Measurements from ENCODE around the gene CDK1. TPM values are rescaled to one million over a fixed set of nuclear protein-coding genes. Genes with fewer than 3 reads are reported as not detected.

Gene CDK1
- polyA plus RNA-seq, 1 donor = 40.0 TPM

GRCh38 chr10:60796481-60796880 is 18.2 kb downstream of the CDK1 start:
- H3K4me1 ChIP-seq (ENCODE audit: control insufficient read depth, insufficient read depth, low read length) = no peaks in the 10 kb centered on the region
- no peaks in the 10 kb centered on the region for H3K27me3 ChIP-seq (ENCODE audit: control insufficient read depth, insufficient read depth, low read length)
- peaks cover 4% of the 10 kb centered on the region for H3K36me3 ChIP-seq (ENCODE audit: control insufficient read depth, insufficient read depth, low read length)
- DNase-seq = no peak
- 100% methylated on average over 1 of the region's 1 CpG for WGBS (ENCODE audit: insufficient coverage, low lambda C conversion rate)
- no peaks in the 10 kb centered on the region for H3K9me3 ChIP-seq (ENCODE audit: control insufficient read depth, low read depth, low read length)
- H3K27ac ChIP-seq (ENCODE audit: low read length) = no peak overlapping the region
- H3K4me3 ChIP-seq (ENCODE audit: low read length) = no peak overlapping the region

- H3K4me1 ChIP-seq (ENCODE audit: control insufficient read depth, insufficient read depth, low read length) = no peaks in the 10 kb centered on the region
Measured at GRCh38 chr10:60797200-60797599, 18.9 kb downstream of the CDK1 start.

GRCh38 chr10:60798031-60798430 is 19.8 kb downstream of the CDK1 start:
- no peaks in the 10 kb centered on the region for H3K9me3 ChIP-seq (ENCODE audit: control insufficient read depth, low read depth, low read length)
- no CpG with 5 or more reads among the region's 3 CpGs for WGBS (ENCODE audit: insufficient coverage, low lambda C conversion rate)
- no peaks in the 10 kb centered on the region for H3K27me3 ChIP-seq (ENCODE audit: control insufficient read depth, insufficient read depth, low read length)
- H3K4me3 ChIP-seq (ENCODE audit: low read length) = no peak overlapping the region
- H3K27ac ChIP-seq (ENCODE audit: low read length) = no peak overlapping the region
- H3K4me1 ChIP-seq (ENCODE audit: control insufficient read depth, insufficient read depth, low read length) = no peaks in the 10 kb centered on the region
- DNase-seq = no peak
- peaks cover 2% of the 10 kb centered on the region for H3K36me3 ChIP-seq (ENCODE audit: control insufficient read depth, insufficient read depth, low read length)

More at GRCh38 chr10:60797200-60797599, 18.9 kb downstream of the CDK1 start:
- H3K9me3 ChIP-seq (ENCODE audit: control insufficient read depth, low read depth, low read length) = no peaks in the 10 kb centered on the region
- WGBS (ENCODE audit: insufficient coverage, low lambda C conversion rate) = 100% methylated on average over 1 of the region's 6 CpGs
- H3K36me3 ChIP-seq (ENCODE audit: control insufficient read depth, insufficient read depth, low read length) = peaks cover 2% of the 10 kb centered on the region
- H3K27me3 ChIP-seq (ENCODE audit: control insufficient read depth, insufficient read depth, low read length) = no peaks in the 10 kb centered on the region
- H3K4me3 ChIP-seq (ENCODE audit: low read length) = no peak overlapping the region
- DNase-seq = no peak
- H3K27ac ChIP-seq (ENCODE audit: low read length) = no peak overlapping the region

GRCh38 chr10:60798870-60799269 is 20.6 kb downstream of the CDK1 start:
- H3K36me3 ChIP-seq (ENCODE audit: control insufficient read depth, insufficient read depth, low read length) = peaks cover 2% of the 10 kb centered on the region
- H3K27me3 ChIP-seq (ENCODE audit: control insufficient read depth, insufficient read depth, low read length) = no peaks in the 10 kb centered on the region
- H3K4me3 ChIP-seq (ENCODE audit: low read length) = no peak overlapping the region
- H3K9me3 ChIP-seq (ENCODE audit: control insufficient read depth, low read depth, low read length) = no peaks in the 10 kb centered on the region
- no CpG with 5 or more reads among the region's 4 CpGs for WGBS (ENCODE audit: insufficient coverage, low lambda C conversion rate)
- DNase-seq = no peak
- H3K4me1 ChIP-seq (ENCODE audit: control insufficient read depth, insufficient read depth, low read length) = no peaks in the 10 kb centered on the region
- no peak overlapping the region for H3K27ac ChIP-seq (ENCODE audit: low read length)

- Histone ChIP-seq H3K27ac (ENCODE audit: low read length) (no peak overlapping the region), H3K36me3 (ENCODE audit: control insufficient read depth, insufficient read depth, low read length) (peaks cover 2% of the 10 kb centered on the region), H3K4me3 (ENCODE audit: low read length) (no peak overlapping the region), H3K4me1 (ENCODE audit: control insufficient read depth, insufficient read depth, low read length) (no peaks in the 10 kb centered on the region), H3K9me3 (ENCODE audit: control insufficient read depth, low read depth, low read length) (no peaks in the 10 kb centered on the region), H3K27me3 (ENCODE audit: control insufficient read depth, insufficient read depth, low read length) (no peaks in the 10 kb centered on the region)
- WGBS (ENCODE audit: insufficient coverage, low lambda C conversion rate) = no CpG with 5 or more reads among the region's 1 CpG
- no peak for DNase-seq
Measured at GRCh38 chr10:60799971-60800650, 21.8 kb downstream of the CDK1 start.

- Histone ChIP-seq H3K36me3 (ENCODE audit: control insufficient read depth, insufficient read depth, low read length) (no peaks in the 10 kb centered on the region), H3K9me3 (ENCODE audit: control insufficient read depth, low read depth, low read length) (no peaks in the 10 kb centered on the region)
- DNase-seq = no peak
Measured at GRCh38 chr10:60800918-60801317, 22.6 kb downstream of the CDK1 start.

GRCh38 chr10:60801522-60801921 is 23.2 kb downstream of the CDK1 start:
- no peak for DNase-seq
- H3K9me3 ChIP-seq (ENCODE audit: control insufficient read depth, low read depth, low read length) = no peaks in the 10 kb centered on the region
- no peak overlapping the region for H3K27ac ChIP-seq (ENCODE audit: low read length)
- H3K4me1 ChIP-seq (ENCODE audit: control insufficient read depth, insufficient read depth, low read length) = no peaks in the 10 kb centered on the region
- H3K27me3 ChIP-seq (ENCODE audit: control insufficient read depth, insufficient read depth, low read length) = no peaks in the 10 kb centered on the region
- no CpG with 5 or more reads among the region's 1 CpG for WGBS (ENCODE audit: insufficient coverage, low lambda C conversion rate)
- no peak overlapping the region for H3K4me3 ChIP-seq (ENCODE audit: low read length)
- H3K36me3 ChIP-seq (ENCODE audit: control insufficient read depth, insufficient read depth, low read length) = no peaks in the 10 kb centered on the region

More at GRCh38 chr10:60800918-60801317, 22.6 kb downstream of the CDK1 start:
- Histone ChIP-seq H3K4me1 (ENCODE audit: control insufficient read depth, insufficient read depth, low read length) (no peaks in the 10 kb centered on the region), H3K27ac (ENCODE audit: low read length) (no peak overlapping the region), H3K27me3 (ENCODE audit: control insufficient read depth, insufficient read depth, low read length) (no peaks in the 10 kb centered on the region), H3K4me3 (ENCODE audit: low read length) (no peak overlapping the region)

GRCh38 chr10:60803433-60803832 is 25.2 kb downstream of the CDK1 start:
- Histone ChIP-seq H3K27me3 (ENCODE audit: control insufficient read depth, insufficient read depth, low read length) (no peaks in the 10 kb centered on the region), H3K4me3 (ENCODE audit: low read length) (no peak overlapping the region), H3K9me3 (ENCODE audit: control insufficient read depth, low read depth, low read length) (no peaks in the 10 kb centered on the region), H3K27ac (ENCODE audit: low read length) (no peak overlapping the region), H3K4me1 (ENCODE audit: control insufficient read depth, insufficient read depth, low read length) (no peaks in the 10 kb centered on the region), H3K36me3 (ENCODE audit: control insufficient read depth, insufficient read depth, low read length) (no peaks in the 10 kb centered on the region)
- 100% methylated on average over 1 of the region's 5 CpGs for WGBS (ENCODE audit: insufficient coverage, low lambda C conversion rate)
- DNase-seq = no peak

GRCh38 chr10:60803865-60804264 is 25.6 kb downstream of the CDK1 start:
- 100% methylated on average over 1 of the region's 1 CpG for WGBS (ENCODE audit: insufficient coverage, low lambda C conversion rate)
- H3K4me1 ChIP-seq (ENCODE audit: control insufficient read depth, insufficient read depth, low read length) = no peaks in the 10 kb centered on the region
- H3K9me3 ChIP-seq (ENCODE audit: control insufficient read depth, low read depth, low read length) = no peaks in the 10 kb centered on the region
- DNase-seq = no peak
- no peak overlapping the region for H3K27ac ChIP-seq (ENCODE audit: low read length)
- H3K4me3 ChIP-seq (ENCODE audit: low read length) = no peak overlapping the region
- no peaks in the 10 kb centered on the region for H3K36me3 ChIP-seq (ENCODE audit: control insufficient read depth, insufficient read depth, low read length)
- no peaks in the 10 kb centered on the region for H3K27me3 ChIP-seq (ENCODE audit: control insufficient read depth, insufficient read depth, low read length)

GRCh38 chr10:60806921-60807320 is 28.6 kb downstream of the CDK1 start:
- no peaks in the 10 kb centered on the region for H3K9me3 ChIP-seq (ENCODE audit: control insufficient read depth, low read depth, low read length)
- DNase-seq = no peak
- WGBS (ENCODE audit: insufficient coverage, low lambda C conversion rate) = no CpG with 5 or more reads among the region's 4 CpGs
- no peak overlapping the region for H3K4me3 ChIP-seq (ENCODE audit: low read length)
- H3K36me3 ChIP-seq (ENCODE audit: control insufficient read depth, insufficient read depth, low read length) = no peaks in the 10 kb centered on the region
- no peaks in the 10 kb centered on the region for H3K27me3 ChIP-seq (ENCODE audit: control insufficient read depth, insufficient read depth, low read length)
- no peak overlapping the region for H3K27ac ChIP-seq (ENCODE audit: low read length)
- peaks cover 9% of the 10 kb centered on the region for H3K4me1 ChIP-seq (ENCODE audit: control insufficient read depth, insufficient read depth, low read length)

- Histone ChIP-seq H3K4me1 (ENCODE audit: control insufficient read depth, insufficient read depth, low read length) (peaks cover 9% of the 10 kb centered on the region), H3K27ac (ENCODE audit: low read length) (no peak overlapping the region), H3K36me3 (ENCODE audit: control insufficient read depth, insufficient read depth, low read length) (no peaks in the 10 kb centered on the region), H3K9me3 (ENCODE audit: control insufficient read depth, low read depth, low read length) (no peaks in the 10 kb centered on the region), H3K4me3 (ENCODE audit: low read length) (no peak overlapping the region), H3K27me3 (ENCODE audit: control insufficient read depth, insufficient read depth, low read length) (no peaks in the 10 kb centered on the region)
- WGBS (ENCODE audit: insufficient coverage, low lambda C conversion rate) = no CpG with 5 or more reads among the region's 2 CpGs
- no peak for DNase-seq
Measured at GRCh38 chr10:60807499-60807898, 29.2 kb downstream of the CDK1 start.

Measured in large intestine (tissue), 3 donors.